Neural progenitor cell (in vitro differentiated cells): ENCODE data around the gene MMP2. TPM values are rescaled to one million over a fixed set of nuclear protein-coding genes. Genes with fewer than 3 reads are reported as not detected.

Experiments
- DNase-seq: peaks from one replicate; pipeline ENCODE4 v3.0.0-alpha.2; 2016; ENCODE audit warnings: low spot score
- H2AFZ ChIP-seq: fragments of 200-600 bp; sonication (generic); replicated peaks from 2 replicates; pipeline ENCODE4 v1.6.1; 2016; ENCODE audit warnings: antibody characterized with exemption
- H3F3A ChIP-seq: fragments of 200-600 bp; sonication (generic); 2 replicates; pipeline ENCODE4 v1.6.1; 2016; ENCODE audit warnings: antibody characterized with exemption, low read depth
- H3K27ac ChIP-seq: fragments of 200-600 bp; sonication (generic); 2 replicates; pipeline ENCODE4 v1.5.1; 2016; ENCODE audit warnings: mild to moderate bottlenecking
- H3K27me3 ChIP-seq: fragments of 200-600 bp; sonication (generic); 2 replicates; pipeline ENCODE4 v1.6.1; 2016; ENCODE audit warnings: mild to moderate bottlenecking, moderate library complexity
- H3K36me3 ChIP-seq: fragments of 200-600 bp; sonication (generic); 2 replicates; pipeline ENCODE4 v1.5.1; 2016
- H3K4me1 ChIP-seq: fragments of 200-600 bp; sonication (generic); 2 replicates; pipeline ENCODE4 v1.6.1; 2016; ENCODE audit warnings: mixed run types
- H3K4me2 ChIP-seq: fragments of 200-600 bp; sonication (generic); 2 replicates; pipeline ENCODE4 v1.6.1; 2016
- H3K4me3 ChIP-seq: fragments of 200-600 bp; sonication (generic); 2 replicates; pipeline ENCODE4 v1.5.1; 2016
- H3K79me2 ChIP-seq: fragments of 200-600 bp; sonication (generic); 2 replicates; pipeline ENCODE4 v1.6.1; 2016; ENCODE audit warnings: low read depth
- H3K9ac ChIP-seq: fragments of 200-600 bp; sonication (generic); 2 replicates; pipeline ENCODE4 v1.6.1; 2016
- H3K9me3 ChIP-seq: fragments of 200-600 bp; sonication (generic); 2 replicates; pipeline ENCODE4 v1.5.1; 2016; ENCODE audit warnings: low read depth
- H4K20me1 ChIP-seq: fragments of 200-600 bp; sonication (generic); 2 replicates; pipeline ENCODE4 v1.6.1; 2016; ENCODE audit warnings: low read depth
- H3K27ac Mint-ChIP-seq: 3 replicates; pipeline ENCODE4 v1.8.0; 2021; ENCODE audit warnings: mixed read lengths
- H3K27me3 Mint-ChIP-seq: 2 replicates; pipeline ENCODE4 v1.8.0; 2022; ENCODE audit warnings: low read depth, mild to moderate bottlenecking, inconsistent platforms, moderate library complexity, mixed read lengths; ENCODE audit not compliant: insufficient read depth
- H3K36me3 Mint-ChIP-seq: 3 replicates; pipeline ENCODE4 v1.8.0; 2021; ENCODE audit warnings: mixed read lengths
- H3K4me1 Mint-ChIP-seq: 3 replicates; pipeline ENCODE4 v1.8.0; 2021; ENCODE audit warnings: mixed read lengths
- H3K4me3 Mint-ChIP-seq: 3 replicates; pipeline ENCODE4 v1.8.0; 2021; ENCODE audit warnings: mild to moderate bottlenecking, moderate library complexity, mixed read lengths
- H3K9me3 Mint-ChIP-seq: 3 replicates; pipeline ENCODE4 v1.8.0; 2020; ENCODE audit warnings: mixed read lengths
- CTCF ChIP-seq: fragments of 200-600 bp; sonication (generic); IDR thresholded peaks from 2 replicates; pipeline ENCODE4 v1.5.1; 2017; ENCODE audit warnings: antibody characterized with exemption, mild to moderate bottlenecking
- EZH2 ChIP-seq: fragments of 200-600 bp; sonication (generic); IDR thresholded peaks from 2 replicates; pipeline ENCODE4 v1.6.1; 2017; ENCODE audit warnings: antibody characterized with exemption, mild to moderate bottlenecking, moderate library complexity
- EZH2phosphoT487 ChIP-seq: fragments of 200-600 bp; sonication (generic); IDR thresholded peaks from 2 replicates; pipeline ENCODE4 v1.6.1; 2017; ENCODE audit warnings: antibody characterized with exemption
- total RNA-seq: library from RNA; depleted of rRNA; stranded (reverse); fragments of >200 nt; gene quantifications from 2 replicates; pipeline ENCODE4 v1.2.3, GENCODE V29; 2015; ENCODE audit warnings: low replicate concordance

Gene MMP2
- total RNA-seq, 1 donor from 2014 or later: 18.3 TPM

- Histone ChIP-seq H3K9ac (no peak overlapping the region), H4K20me1 (no peaks in the 10 kb centered on the region), H3K4me1 (no peaks in the 10 kb centered on the region), H3K27me3 (peaks cover 27% of the 10 kb centered on the region), H3K27ac (no peak overlapping the region), H2AFZ (no peak overlapping the region), H3F3A (peaks cover 10% of the 10 kb centered on the region), H3K9me3 (no peaks in the 10 kb centered on the region), H3K4me2 (no peak overlapping the region), H3K4me3 (no peak overlapping the region), H3K36me3 (no peaks in the 10 kb centered on the region), H3K79me2 (no peaks in the 10 kb centered on the region)
- no peak overlapping the region for H3K27ac Mint-ChIP-seq
- peak; percentile 69 for DNase-seq
- peaks cover 16% of the 10 kb centered on the region for H3K4me1 Mint-ChIP-seq
- H3K4me3 Mint-ChIP-seq: no peak overlapping the region
- H3K27me3 Mint-ChIP-seq: peaks cover 8% of the 10 kb centered on the region
- no peaks in the 10 kb centered on the region for H3K36me3 Mint-ChIP-seq
- TF ChIP-seq CTCF (no peak), EZH2phosphoT487 (no peak), EZH2 (no peak)
- H3K9me3 Mint-ChIP-seq: no peaks in the 10 kb centered on the region
Measured at GRCh38 chr16:55469821-55470532, 9.0 kb upstream of the MMP2 start.

DNA sequence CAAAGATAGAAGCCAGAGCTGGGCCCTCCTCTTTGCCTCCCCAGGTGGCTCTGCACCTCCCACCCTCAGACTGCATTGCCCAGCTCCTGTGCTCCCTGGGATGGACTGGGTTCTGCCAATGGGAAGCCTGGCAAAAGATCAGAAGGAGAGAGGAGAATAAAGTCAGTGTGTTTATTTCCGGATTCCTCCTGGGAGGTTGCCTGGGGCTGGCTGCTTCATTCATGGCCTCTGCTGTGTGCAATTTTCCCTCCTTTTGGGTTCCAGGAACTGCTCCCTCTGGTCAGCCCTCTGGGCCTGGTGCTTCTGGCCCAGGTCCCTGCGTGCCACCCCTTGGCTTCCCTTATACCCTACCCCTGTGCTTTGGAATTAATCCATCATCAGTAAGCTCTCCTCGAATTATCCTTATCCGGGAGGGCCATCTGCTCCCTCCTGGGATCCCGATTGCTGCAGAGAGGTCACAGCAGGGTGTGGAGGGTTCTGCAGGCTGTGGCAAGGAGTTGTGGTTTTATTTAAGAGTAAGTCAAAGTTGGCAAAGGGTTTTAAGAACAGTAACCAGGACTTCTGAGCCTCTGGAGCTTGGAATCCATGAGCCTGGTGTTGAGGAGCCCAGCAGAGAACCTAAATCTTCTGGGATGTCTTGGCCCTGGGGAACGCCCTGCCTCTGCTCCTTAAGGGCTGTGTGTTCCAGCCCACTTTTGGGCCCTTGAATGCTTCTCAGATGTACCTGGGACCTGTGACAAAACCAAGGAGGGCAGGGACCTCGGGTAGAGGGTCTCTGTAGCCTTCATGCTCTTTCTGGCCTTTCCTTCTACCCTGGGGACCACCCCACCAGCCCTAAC lies 8.2 kb upstream of the MMP2 start:
- TF ChIP-seq EZH2 (no peak), EZH2phosphoT487 (no peak), CTCF (no peak)
- Mint-ChIP-seq H3K9me3 (no peaks in the 10 kb centered on the region), H3K27me3 (peaks cover 8% of the 10 kb centered on the region), H3K4me1 (peaks cover 13% of the 10 kb centered on the region), H3K4me3 (no peak overlapping the region), H3K27ac (peak overlapping the region; percentile 27), H3K36me3 (no peaks in the 10 kb centered on the region)
- H3K79me2 ChIP-seq: no peaks in the 10 kb centered on the region
- DNase-seq: no peak
- H3K27ac ChIP-seq: no peak overlapping the region
- no peaks in the 10 kb centered on the region for H3K36me3 ChIP-seq
- H2AFZ ChIP-seq: no peak overlapping the region
- H4K20me1 ChIP-seq: no peaks in the 10 kb centered on the region
- no peak overlapping the region for H3K4me2 ChIP-seq
- H3K4me3 ChIP-seq: no peak overlapping the region
- H3K4me1 ChIP-seq: no peaks in the 10 kb centered on the region
- no peak overlapping the region for H3K9ac ChIP-seq
- no peaks in the 10 kb centered on the region for H3K9me3 ChIP-seq
- H3F3A ChIP-seq: peaks cover 10% of the 10 kb centered on the region
- H3K27me3 ChIP-seq: peaks cover 35% of the 10 kb centered on the region

DNA sequence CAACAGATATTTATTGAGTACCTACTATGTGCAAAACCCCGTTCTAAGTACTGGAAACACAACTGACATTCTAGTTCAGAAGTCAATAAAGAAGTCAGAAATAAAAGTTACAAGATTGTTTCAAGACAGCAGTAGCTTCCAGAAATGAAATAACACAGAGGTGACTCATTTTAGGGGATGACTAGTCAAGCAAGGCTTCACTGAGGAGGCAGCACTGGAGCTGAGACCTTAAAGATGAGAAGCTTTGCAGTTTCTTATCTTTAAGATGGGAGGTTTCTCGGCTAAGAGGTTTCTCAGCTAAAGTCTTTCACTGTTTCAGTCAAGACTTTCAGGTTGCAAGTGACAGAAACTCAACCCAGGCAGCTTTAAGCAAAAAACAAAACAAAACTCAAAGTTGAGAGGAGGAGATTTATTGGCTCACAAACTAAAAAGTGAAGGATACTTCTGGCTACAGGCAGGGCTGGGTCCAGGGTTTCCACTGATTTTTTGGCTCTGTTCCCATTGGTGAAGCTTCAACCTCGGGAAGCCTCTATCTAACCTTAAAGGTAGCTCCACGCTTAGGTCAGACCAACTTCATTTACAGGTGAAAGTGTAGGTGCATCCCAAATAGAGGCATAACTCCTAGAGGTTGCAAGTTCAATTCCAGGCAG lies 7.4 kb upstream of the MMP2 start:
- Histone ChIP-seq H3F3A (peaks cover 10% of the 10 kb centered on the region), H3K27ac (no peak overlapping the region), H3K9me3 (no peaks in the 10 kb centered on the region), H4K20me1 (no peaks in the 10 kb centered on the region), H2AFZ (no peak overlapping the region), H3K4me2 (no peak overlapping the region), H3K27me3 (peaks cover 43% of the 10 kb centered on the region), H3K4me3 (no peak overlapping the region), H3K79me2 (no peaks in the 10 kb centered on the region), H3K36me3 (no peaks in the 10 kb centered on the region), H3K9ac (no peak overlapping the region), H3K4me1 (no peaks in the 10 kb centered on the region)
- no peaks in the 10 kb centered on the region for H3K36me3 Mint-ChIP-seq
- no peak overlapping the region for H3K4me3 Mint-ChIP-seq
- no peak for DNase-seq
- H3K9me3 Mint-ChIP-seq: no peaks in the 10 kb centered on the region
- TF ChIP-seq EZH2phosphoT487 (no peak), CTCF (no peak), EZH2 (no peak)
- peak overlapping the region; percentile 27 for H3K27ac Mint-ChIP-seq
- peaks cover 8% of the 10 kb centered on the region for H3K27me3 Mint-ChIP-seq
- peaks cover 13% of the 10 kb centered on the region for H3K4me1 Mint-ChIP-seq
